Measurements from ENCODE around the gene PLA2G4C.

- no peak for TF ChIP-seq CTCF (IDR thresholded peaks at IDR 0.05)
- no peak for TF ChIP-seq POLR2A (IDR thresholded peaks at IDR 0.05)
- TF ChIP-seq POLR2AphosphoS5 (IDR thresholded peaks at IDR 0.05): no peak
- TF ChIP-seq EP300 (IDR thresholded peaks at IDR 0.05): no peak
Measured at GRCh38 chr19:48085076-48085475, 25.5 kb downstream of the PLA2G4C start.
